Head of caudate nucleus (tissue), 42 donors: Measurements from ENCODE around the gene ADCY10.
"Not testable (repeated sequence)": the region's sequence is repeated elsewhere in the genome, so short reads cannot be mapped to it uniquely, and the experiment has no call there.

Experiments
- DNase-seq, 42 donors: peaks; one replicate each; pipeline versions ENCODE4 v3.0.0 to v3.0.0-alpha.2; 2020 to 2021; ENCODE audit warnings: mixed read lengths in 7 of 42
- intact Hi-C: fragments of 100-400 bp; cut with DNase I; formaldehyde crosslinking; loops from one replicate; pipeline ENCODE4 v1.15.0; 2022

The ADCY10 gene

GRCh38 chr1:167933788-167934187 lies 19.9 kb upstream of the ADCY10 start:
- no peak for DNase-seq

GRCh38 chr1:167929725-167930124 lies 15.8 kb upstream of the ADCY10 start:
- DNase-seq, result no peak
- intact Hi-C loops, result loop anchor here (10.0 kb wide), 1 partner anchor 705 kb away; the partner anchor contains the start of gene POU2F1

More at GRCh38 chr1:167933788-167934187, 19.9 kb upstream of the ADCY10 start:
- intact Hi-C loops, result loop anchor here (10.0 kb wide), 1 partner anchor 709 kb away; the partner anchor contains the start of gene POU2F1

GRCh38 chr1:167928919-167929318 lies 15.0 kb upstream of the ADCY10 start:
- DNase-seq, intact Hi-C loops: not testable (repeated sequence)

GRCh38 chr1:167928457-167928852 lies 14.5 kb upstream of the ADCY10 start:
- intact Hi-C loops, result no loop called here
- no peak for DNase-seq

- intact Hi-C loops, result no loop called here
- no peak for DNase-seq
Observed at GRCh38 chr1:167927046-167927754, 13.3 kb upstream of the ADCY10 start.

GRCh38 chr1:167926486-167926997 lies 12.6 kb upstream of the ADCY10 start:
- no peak for DNase-seq
- intact Hi-C loops, result no loop called here

GRCh38 chr1:167924543-167925231 lies 10.8 kb upstream of the ADCY10 start:
- intact Hi-C loops, result no loop called here
- DNase-seq, result no peak

GRCh38 chr1:167924102-167924501 lies 10.2 kb upstream of the ADCY10 start:
- no peak for DNase-seq
- intact Hi-C loops, result no loop called here

GRCh38 chr1:167923324-167924056 lies 9.6 kb upstream of the ADCY10 start:
- DNase-seq, result no peak
- intact Hi-C loops, result no loop called here

- intact Hi-C loops, result no loop called here
- DNase-seq, result no peak
Observed at GRCh38 chr1:167922611-167923074, 8.7 kb upstream of the ADCY10 start.

GRCh38 chr1:167922023-167922422 lies 8.1 kb upstream of the ADCY10 start:
- intact Hi-C loops, result no loop called here
- DNase-seq, result no peak

GRCh38 chr1:167916766-167917511 lies 3.0 kb upstream of the ADCY10 start:
- DNase-seq, result no peak
- intact Hi-C loops, result no loop called here

GRCh38 chr1:167915569-167915968 lies 1.6 kb upstream of the ADCY10 start:
- no peak for DNase-seq
- intact Hi-C loops, result no loop called here

- DNase-seq, result no peak
- intact Hi-C loops, result no loop called here
Observed at GRCh38 chr1:167912294-167912693, 1.6 kb downstream of the ADCY10 start.

- no peak for DNase-seq
- intact Hi-C loops, result no loop called here
Observed at GRCh38 chr1:167911413-167911812, 2.5 kb downstream of the ADCY10 start.

- DNase-seq, result no peak
- intact Hi-C loops, result no loop called here
Observed at GRCh38 chr1:167910530-167910929, 3.4 kb downstream of the ADCY10 start.

GRCh38 chr1:167909691-167910180 lies 4.2 kb downstream of the ADCY10 start:
- no peak for DNase-seq
- intact Hi-C loops, result no loop called here

GRCh38 chr1:167905671-167906070 lies 8.3 kb downstream of the ADCY10 start:
- no peak for DNase-seq
- intact Hi-C loops, result no loop called here

- DNase-seq, result no peak
- intact Hi-C loops, result no loop called here
Observed at GRCh38 chr1:167905182-167905581, 8.8 kb downstream of the ADCY10 start.
